OCI-LY3 (cell line): Measurements from ENCODE around the gene HHATL.

Source experiments
- H2AFZ ChIP-seq: fragments of 200-600, 300-600 bp; shearing (Covaris generic); 2 replicates; pipeline ENCODE4 v1.6.0; 2014; ENCODE audit warnings: antibody characterized with exemption, low read depth, low read length
- H3K27ac ChIP-seq: fragments of 200-600, 300-600 bp; sonication (generic); 2 replicates; pipeline ENCODE4 v1.5.1; 2014; ENCODE audit warnings: mild to moderate bottlenecking, low read length, moderate library complexity, mixed read lengths
- H3K27me3 ChIP-seq: fragments of 200-600, 300-600 bp; sonication (generic); 2 replicates; pipeline ENCODE4 v1.6.1; 2014; ENCODE audit warnings: low read depth, low read length, mixed read lengths
- H3K36me3 ChIP-seq: fragments of 200-600, 300-600 bp; sonication (generic); replicated peaks from 2 replicates; pipeline ENCODE3; 2014; ENCODE audit warnings: low read depth, low read length, mixed read lengths
- H3K4me1 ChIP-seq: fragments of 300-600, 200-600 bp; sonication (generic); 2 replicates; pipeline ENCODE4 v1.6.1; 2014; ENCODE audit warnings: low read length, mixed read lengths
- H3K4me2 ChIP-seq: fragments of 200-600, 300-600 bp; sonication (generic); 2 replicates; pipeline ENCODE4 v1.6.1; 2014; ENCODE audit warnings: low read length, mixed read lengths
- H3K4me3 ChIP-seq: fragments of 300-600, 200-600 bp; sonication (generic); 2 replicates; pipeline ENCODE4 v1.5.1; 2014; ENCODE audit warnings: antibody characterized with exemption, mild to moderate bottlenecking, low read length, moderate library complexity
- H3K79me2 ChIP-seq: fragments of 300-600, 200-600 bp; shearing (Covaris generic); 2 replicates; pipeline ENCODE4 v1.6.1; 2014; ENCODE audit warnings: mild to moderate bottlenecking, low read length, mixed read lengths
- H3K9ac ChIP-seq: fragments of 300-600, 200-600 bp; shearing (Covaris generic); 2 replicates; pipeline ENCODE4 v1.6.0; 2014; ENCODE audit warnings: mild to moderate bottlenecking, low read length, moderate library complexity
- H3K9me3 ChIP-seq: fragments of 200-600, 300-600 bp; shearing (Covaris generic); 2 replicates; pipeline ENCODE4 v1.6.1; 2014; ENCODE audit warnings: low read length, mixed read lengths; ENCODE audit not compliant: insufficient read depth
- H4K20me1 ChIP-seq: fragments of 200-600, 300-600 bp; sonication (generic); 2 replicates; pipeline ENCODE4 v1.6.1; 2016; ENCODE audit warnings: low read length, mixed read lengths; ENCODE audit not compliant: insufficient read depth
- CTCF ChIP-seq: fragments of 200-600, 300-600 bp; sonication (generic); IDR thresholded peaks from 2 replicates; pipeline ENCODE4 v1.5.1; 2014; ENCODE audit warnings: antibody characterized with exemption, low read length, low read depth
- EZH2phosphoT487 ChIP-seq: fragments of 200-600 bp; shearing (Covaris generic); IDR thresholded peaks from 2 replicates; pipeline ENCODE4 v1.6.1; 2018; ENCODE audit warnings: antibody characterized with exemption, mixed run types, low read depth

Gene HHATL

GRCh38 chr3:42735615-42736014 lies 33.0 kb upstream of the HHATL start:
- H2AFZ ChIP-seq = no peak overlapping the region
- TF ChIP-seq EZH2phosphoT487 (no peak), CTCF (no peak)
- H3K9me3 ChIP-seq = no peaks in the 10 kb centered on the region
- no peak overlapping the region for H3K4me3 ChIP-seq
- H3K27me3 ChIP-seq = no peaks in the 10 kb centered on the region
- no peak overlapping the region for H3K4me2 ChIP-seq
- H3K9ac ChIP-seq = no peak overlapping the region
- H3K4me1 ChIP-seq = peaks cover 16% of the 10 kb centered on the region
- H4K20me1 ChIP-seq = no peaks in the 10 kb centered on the region
- H3K27ac ChIP-seq = no peak overlapping the region
- H3K36me3 ChIP-seq = no peaks in the 10 kb centered on the region
- H3K79me2 ChIP-seq = no peaks in the 10 kb centered on the region

- no peaks in the 10 kb centered on the region for H3K36me3 ChIP-seq
- H2AFZ ChIP-seq = no peak overlapping the region
- H4K20me1 ChIP-seq = no peaks in the 10 kb centered on the region
- no peak overlapping the region for H3K27ac ChIP-seq
- no peaks in the 10 kb centered on the region for H3K27me3 ChIP-seq
- H3K9ac ChIP-seq = no peak overlapping the region
- no peaks in the 10 kb centered on the region for H3K9me3 ChIP-seq
- no peak overlapping the region for H3K4me3 ChIP-seq
- peaks cover 16% of the 10 kb centered on the region for H3K4me1 ChIP-seq
- H3K79me2 ChIP-seq = no peaks in the 10 kb centered on the region
- no peak overlapping the region for H3K4me2 ChIP-seq
- TF ChIP-seq CTCF (no peak), EZH2phosphoT487 (no peak)
Observed at GRCh38 chr3:42735019-42735418, 32.4 kb upstream of the HHATL start.

GRCh38 chr3:42734263-42734860 lies 31.8 kb upstream of the HHATL start:
- H4K20me1 ChIP-seq = no peaks in the 10 kb centered on the region

More at GRCh38 chr3:42734263-42734860, 31.8 kb upstream of the HHATL start:
- TF ChIP-seq CTCF (no peak), EZH2phosphoT487 (no peak)
- no peak overlapping the region for H3K9ac ChIP-seq
- no peak overlapping the region for H2AFZ ChIP-seq
- H3K4me2 ChIP-seq = no peak overlapping the region
- H3K9me3 ChIP-seq = no peaks in the 10 kb centered on the region
- H3K4me3 ChIP-seq = no peak overlapping the region
- H3K27me3 ChIP-seq = no peaks in the 10 kb centered on the region
- H3K79me2 ChIP-seq = no peaks in the 10 kb centered on the region
- H3K36me3 ChIP-seq = no peaks in the 10 kb centered on the region
- H3K4me1 ChIP-seq = peaks cover 16% of the 10 kb centered on the region
- H3K27ac ChIP-seq = no peak overlapping the region
